Endothelial cell (in vitro differentiated cells): ENCODE results near the gene CHCHD6. TPM values are rescaled to one million over a fixed set of nuclear protein-coding genes. Genes with fewer than 3 reads are reported as not detected.

Experiments used
- DNase-seq: peaks from one replicate; pipeline ENCODE4 v3.0.0; 2021; ENCODE audit warnings: low spot score
- H3K27ac Mint-ChIP-seq: one replicate; pipeline ENCODE4 v1.8.0; 2021; ENCODE audit warnings: mixed read lengths, inconsistent platforms; ENCODE audit not compliant: unreplicated experiment
- H3K27me3 Mint-ChIP-seq: one replicate; pipeline ENCODE4 v1.8.0; 2021; ENCODE audit warnings: mild to moderate bottlenecking, moderate library complexity, mixed read lengths, inconsistent platforms; ENCODE audit not compliant: unreplicated experiment
- H3K36me3 Mint-ChIP-seq: one replicate; pipeline ENCODE4 v1.8.0; 2021; ENCODE audit warnings: mild to moderate bottlenecking, low read depth, mixed read lengths, inconsistent platforms; ENCODE audit not compliant: unreplicated experiment
- H3K4me1 Mint-ChIP-seq: one replicate; pipeline ENCODE4 v1.8.0; 2021; ENCODE audit warnings: mild to moderate bottlenecking, mixed read lengths, inconsistent platforms; ENCODE audit not compliant: unreplicated experiment
- H3K4me3 Mint-ChIP-seq: one replicate; pipeline ENCODE4 v1.8.0; 2021; ENCODE audit warnings: mild to moderate bottlenecking, mixed read lengths, inconsistent platforms; ENCODE audit not compliant: unreplicated experiment
- H3K9me3 Mint-ChIP-seq: one replicate; pipeline ENCODE4 v1.8.0; 2021; ENCODE audit warnings: mixed read lengths, inconsistent platforms; ENCODE audit not compliant: unreplicated experiment
- total RNA-seq: library from RNA; stranded (reverse); fragmentation: NEBNext Ultra II Directional; extraction: Animal tissue kit (Norgen Biotek cat#: 25700); gene quantifications from one replicate; pipeline ENCODE4 v1.2.1, GENCODE V29; 2021; ENCODE audit not compliant: unreplicated experiment
- TF ChIP-seq, protein P1 (sequence below): fragments of 200-600 bp; sonication (generic); IDR thresholded peaks from one replicate; pipeline ENCODE4 v1.5.0; 2021; ENCODE audit warnings: antibody characterized with exemption; ENCODE audit not compliant: unreplicated experiment

Gene CHCHD6
- total RNA-seq, 1 donor from 2014 or later, result 9.2 TPM

DNA sequence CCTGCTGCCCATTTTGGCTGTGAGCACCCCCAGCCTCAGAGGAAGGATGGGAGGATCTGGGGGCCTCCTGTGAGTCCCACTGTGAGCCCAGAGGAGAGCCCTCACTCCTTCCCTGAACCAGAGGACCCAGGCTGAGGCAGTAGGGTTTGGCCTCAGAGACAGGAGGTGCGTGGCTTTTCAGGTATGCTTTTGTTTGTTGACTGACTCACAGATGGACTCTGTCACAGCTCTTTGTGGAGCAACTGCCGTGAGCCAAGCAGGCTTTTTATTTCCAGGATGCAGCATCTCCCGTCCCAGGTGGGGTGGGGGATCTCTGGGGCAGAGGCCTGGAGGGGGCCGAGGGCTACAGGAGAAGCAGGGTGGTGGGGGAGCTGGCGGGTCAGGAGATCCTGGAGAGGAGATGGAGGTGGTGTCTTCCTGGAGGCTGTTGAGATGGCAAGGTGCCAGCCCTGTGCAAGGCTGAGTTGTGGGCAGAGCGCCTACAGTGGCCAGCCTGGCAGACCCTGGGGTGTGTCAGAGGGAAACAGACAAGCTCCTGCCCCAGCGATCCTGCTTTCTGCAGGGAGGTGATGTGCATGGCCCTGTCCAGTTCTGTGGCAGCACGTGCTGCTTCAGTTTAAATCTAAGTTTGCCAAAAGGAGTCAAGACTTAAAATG is 302.9 kb downstream of the CHCHD6 start:
- Mint-ChIP-seq H3K4me3 (peak overlapping the region; percentile 28), H3K27me3 (peaks cover 9% of the 10 kb centered on the region), H3K27ac (no peak overlapping the region), H3K4me1 (peaks cover 7% of the 10 kb centered on the region), H3K36me3 (no peaks in the 10 kb centered on the region), H3K9me3 (no peaks in the 10 kb centered on the region)
- no peak for DNase-seq
- TF ChIP-seq, protein P1, sequence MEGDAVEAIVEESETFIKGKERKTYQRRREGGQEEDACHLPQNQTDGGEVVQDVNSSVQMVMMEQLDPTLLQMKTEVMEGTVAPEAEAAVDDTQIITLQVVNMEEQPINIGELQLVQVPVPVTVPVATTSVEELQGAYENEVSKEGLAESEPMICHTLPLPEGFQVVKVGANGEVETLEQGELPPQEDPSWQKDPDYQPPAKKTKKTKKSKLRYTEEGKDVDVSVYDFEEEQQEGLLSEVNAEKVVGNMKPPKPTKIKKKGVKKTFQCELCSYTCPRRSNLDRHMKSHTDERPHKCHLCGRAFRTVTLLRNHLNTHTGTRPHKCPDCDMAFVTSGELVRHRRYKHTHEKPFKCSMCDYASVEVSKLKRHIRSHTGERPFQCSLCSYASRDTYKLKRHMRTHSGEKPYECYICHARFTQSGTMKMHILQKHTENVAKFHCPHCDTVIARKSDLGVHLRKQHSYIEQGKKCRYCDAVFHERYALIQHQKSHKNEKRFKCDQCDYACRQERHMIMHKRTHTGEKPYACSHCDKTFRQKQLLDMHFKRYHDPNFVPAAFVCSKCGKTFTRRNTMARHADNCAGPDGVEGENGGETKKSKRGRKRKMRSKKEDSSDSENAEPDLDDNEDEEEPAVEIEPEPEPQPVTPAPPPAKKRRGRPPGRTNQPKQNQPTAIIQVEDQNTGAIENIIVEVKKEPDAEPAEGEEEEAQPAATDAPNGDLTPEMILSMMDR, result no peak

DNA sequence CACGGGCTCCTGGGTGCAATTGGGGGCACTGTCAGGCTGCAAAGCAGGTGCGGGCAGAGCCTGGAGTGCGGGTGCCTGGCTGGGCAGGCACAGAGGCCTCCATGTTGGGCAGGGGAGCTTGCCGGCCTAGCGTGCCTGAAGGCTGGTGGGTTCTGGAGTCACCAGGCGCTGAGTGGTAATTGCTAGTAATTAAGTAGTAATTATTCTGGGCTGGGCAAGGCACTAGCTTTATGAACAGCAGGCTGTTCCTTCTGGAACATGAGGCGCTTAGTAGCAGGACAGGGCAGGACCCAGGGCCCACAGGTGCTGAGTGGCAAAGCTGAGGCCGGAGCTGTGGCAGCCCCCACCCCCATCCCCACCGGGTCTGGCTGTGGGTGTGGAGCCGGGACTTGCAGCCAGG is 304.2 kb downstream of the CHCHD6 start:
- H3K4me3 Mint-ChIP-seq, result no peak overlapping the region
- no peak overlapping the region for H3K27ac Mint-ChIP-seq
- H3K4me1 Mint-ChIP-seq, result no peaks in the 10 kb centered on the region
- H3K27me3 Mint-ChIP-seq, result peaks cover 10% of the 10 kb centered on the region
- no peak for DNase-seq
- no peaks in the 10 kb centered on the region for H3K36me3 Mint-ChIP-seq
- H3K9me3 Mint-ChIP-seq, result no peaks in the 10 kb centered on the region
- TF ChIP-seq, protein P1, result no peak

DNA sequence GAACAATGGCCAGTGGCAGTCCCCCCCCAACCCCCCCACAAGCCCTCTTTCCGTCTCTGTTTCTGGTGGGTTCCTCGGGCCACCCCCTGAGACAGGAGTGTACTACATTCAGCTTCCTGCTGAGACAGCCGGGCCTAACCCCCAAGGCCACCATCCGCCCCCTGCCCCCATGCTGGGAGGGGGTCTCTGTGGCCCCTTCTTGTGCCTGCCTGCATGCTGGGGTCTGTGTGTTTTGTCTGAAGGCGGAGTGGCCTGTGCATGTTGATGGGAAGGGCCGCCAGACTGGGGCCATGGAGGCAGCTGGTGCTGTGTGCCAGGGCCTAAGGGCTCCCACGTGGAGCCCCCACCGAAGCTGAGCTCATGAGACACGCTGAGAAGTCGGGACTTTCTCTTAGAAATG is 305.5 kb downstream of the CHCHD6 start:
- no peak overlapping the region for H3K27ac Mint-ChIP-seq
- no peak for DNase-seq
- H3K27me3 Mint-ChIP-seq, result peaks cover 10% of the 10 kb centered on the region
- H3K4me3 Mint-ChIP-seq, result no peak overlapping the region
- H3K36me3 Mint-ChIP-seq, result no peaks in the 10 kb centered on the region
- H3K9me3 Mint-ChIP-seq, result no peaks in the 10 kb centered on the region
- TF ChIP-seq, protein P1, result no peak
- H3K4me1 Mint-ChIP-seq, result no peaks in the 10 kb centered on the region

Other genes with a start within 250 kb of the CHCHD6 start
- gene ZXDC, start 228.3 kb upstream of the CHCHD6 start, total RNA-seq, result 25.4 TPM
- not detected for gene UROC1, start 186.5 kb upstream of the CHCHD6 start, total RNA-seq
- not detected for gene CHST13, start 180.1 kb upstream of the CHCHD6 start, total RNA-seq
- gene C3orf22, start 145.3 kb upstream of the CHCHD6 start, total RNA-seq, result not detected
- 4.8 TPM for gene TXNRD3, start 49.1 kb upstream of the CHCHD6 start, total RNA-seq